ENCODE results near the gene TBPL2.
"Not testable (repeated sequence)": the region's sequence is repeated elsewhere in the genome, so short reads cannot be mapped to it uniquely, and the experiment has no call there.

Gene TBPL2

DNA sequence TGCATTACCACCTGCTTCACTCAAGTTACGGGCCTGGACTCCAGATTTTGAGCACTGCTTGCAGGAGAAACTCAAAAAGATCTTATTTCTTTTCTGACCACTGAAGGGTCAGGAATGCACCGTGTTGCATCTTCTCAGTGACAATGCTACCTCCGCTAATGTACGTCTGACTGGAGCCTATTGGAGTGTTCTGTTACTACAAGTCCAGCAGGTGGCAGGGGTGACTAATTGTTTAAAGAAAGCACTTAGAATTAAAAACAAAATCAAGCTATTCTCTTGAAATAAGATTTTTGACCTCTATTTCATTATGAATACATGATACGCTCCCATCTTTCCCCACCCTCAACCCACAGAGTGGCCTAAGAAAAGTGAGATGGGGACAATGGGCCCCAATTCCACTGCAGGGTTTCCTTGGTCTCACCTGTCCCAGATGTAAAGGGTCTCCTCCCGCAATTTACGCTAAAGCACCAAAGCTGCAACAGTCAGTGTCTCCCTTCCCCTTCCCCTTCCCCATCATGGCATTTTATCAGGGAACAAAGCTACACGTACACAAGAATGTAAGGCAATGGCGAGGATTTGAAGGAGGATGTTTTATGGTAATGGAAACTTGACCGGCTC, 2.2 kb downstream of the TBPL2 start:
- DNase-seq, result no peak

DNA sequence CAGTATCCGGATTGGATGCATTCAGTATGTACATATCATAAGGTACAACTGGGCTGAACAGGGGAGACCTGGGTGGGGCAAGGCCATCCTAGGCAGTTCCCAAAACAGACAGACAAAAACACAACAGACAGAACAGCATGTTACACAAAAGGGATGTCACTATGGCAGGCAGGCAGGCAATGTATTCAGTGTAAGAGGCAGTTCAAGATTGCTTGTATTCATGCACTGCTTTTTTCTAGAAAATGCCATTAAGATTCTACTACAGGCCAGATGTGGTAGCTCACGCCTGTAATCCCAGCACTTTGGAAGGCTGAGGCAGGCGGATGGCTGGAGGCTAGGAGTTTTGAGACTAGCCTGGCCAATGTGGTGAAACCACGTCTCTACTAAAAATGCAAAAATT, 3.5 kb downstream of the TBPL2 start:
- no peak for DNase-seq

- DNase-seq, result no peak
Observed at GRCh38 chr14:55436519-55436918, 3.9 kb downstream of the TBPL2 start.

DNA sequence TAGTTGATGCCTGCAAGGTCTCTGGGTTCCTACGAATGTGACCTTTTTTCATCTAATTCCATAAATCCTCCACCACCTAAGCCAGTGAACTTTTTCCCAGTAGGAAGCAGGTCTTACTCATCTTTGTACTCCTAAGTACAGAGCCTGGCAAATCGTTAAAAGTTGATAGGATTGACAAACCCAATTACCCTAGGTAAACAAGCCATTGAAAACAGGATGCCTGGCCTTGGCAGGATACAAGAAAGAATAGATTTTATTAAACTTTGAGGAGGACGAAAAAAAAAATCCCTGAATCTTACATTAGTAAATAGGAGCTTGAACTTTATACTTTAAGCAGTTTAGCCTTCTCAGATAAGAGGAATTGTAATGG, 5.6 kb downstream of the TBPL2 start:
- no peak for DNase-seq

- peak; percentile 20 for DNase-seq
Observed at GRCh38 chr14:55433880-55434804, 6.3 kb downstream of the TBPL2 start.

GRCh38 chr14:55432628-55433027, 7.8 kb downstream of the TBPL2 start:
- DNase-seq, result no peak

DNA sequence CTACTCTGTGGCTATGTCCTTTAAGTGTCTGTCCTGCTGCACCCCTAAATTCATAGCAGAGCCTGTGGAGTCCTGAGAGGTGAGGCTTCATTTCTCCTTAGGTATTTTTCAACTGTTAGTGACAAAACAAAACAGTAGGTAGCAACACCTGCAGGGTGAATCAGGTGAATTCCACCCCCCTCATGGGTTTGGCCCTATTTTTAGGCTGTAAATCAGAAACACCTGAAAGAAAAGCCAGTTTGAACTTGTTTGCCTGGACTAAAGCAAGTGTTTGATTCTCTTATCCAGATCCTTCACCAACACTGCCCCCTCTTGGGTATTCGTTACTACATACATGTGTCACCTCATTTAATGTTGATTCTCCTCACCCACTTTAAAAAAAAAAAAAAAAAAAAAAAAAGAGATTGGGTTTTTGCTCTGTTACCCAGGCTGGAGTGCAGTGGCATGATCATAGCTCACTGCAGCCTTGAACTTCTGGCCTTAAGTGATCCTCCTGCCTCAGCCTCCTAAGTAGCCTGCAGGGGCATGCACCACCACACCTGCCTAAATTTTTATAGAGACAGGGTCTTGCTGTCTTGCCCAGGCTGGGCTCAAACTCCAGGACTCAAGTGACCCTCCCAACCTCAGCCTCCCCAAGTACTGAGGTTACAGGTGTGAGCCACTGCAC, 10.3 kb downstream of the TBPL2 start:
- DNase-seq, result peak; percentile 87

GRCh38 chr14:55427439-55427838, 13.0 kb downstream of the TBPL2 start:
- no peak for DNase-seq

- no peak for DNase-seq
Observed at GRCh38 chr14:55426891-55427290, 13.5 kb downstream of the TBPL2 start.

GRCh38 chr14:55425091-55425490, 15.3 kb downstream of the TBPL2 start:
- no peak for DNase-seq

DNA sequence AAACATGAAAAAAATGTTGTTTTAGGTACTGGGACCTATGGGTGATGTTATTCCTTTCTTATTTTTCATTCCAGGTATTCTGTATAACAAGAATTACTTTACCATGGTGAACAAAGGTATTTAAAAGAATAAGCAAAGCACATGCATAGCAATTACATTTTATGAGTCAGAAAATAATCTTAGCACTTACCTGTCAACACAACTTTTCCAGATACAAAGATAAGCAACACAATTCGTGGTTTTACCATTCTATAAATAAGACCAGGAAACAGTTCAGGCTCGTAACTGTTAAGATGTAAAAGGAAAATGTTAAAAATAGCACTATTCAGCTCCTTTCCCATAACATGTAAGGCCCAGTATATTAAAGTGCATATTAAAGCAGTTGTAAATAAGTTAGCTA, 16.4 kb downstream of the TBPL2 start:
- DNase-seq, result no peak

DNA sequence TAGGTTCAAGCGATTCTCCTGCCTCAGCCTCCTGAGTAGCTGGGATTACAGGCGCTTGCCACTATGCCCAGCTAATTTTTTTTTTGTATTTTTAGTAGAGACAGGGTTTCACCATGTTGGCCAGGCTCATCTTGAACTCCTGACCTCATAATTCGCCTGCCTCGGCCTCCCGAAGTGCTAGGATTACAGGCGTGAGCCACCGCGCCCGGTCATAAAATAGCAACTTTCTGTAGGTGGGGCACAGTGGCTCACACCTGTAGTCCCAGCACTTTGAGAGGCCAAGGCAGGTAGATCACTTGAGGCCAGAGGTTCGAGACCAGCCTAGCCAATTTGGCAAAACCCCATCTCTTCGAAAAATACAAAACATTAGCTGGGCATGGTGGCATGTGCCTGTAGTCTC, 18.1 kb downstream of the TBPL2 start:
- not testable (repeated sequence) for DNase-seq

GRCh38 chr14:55419663-55420062, 20.8 kb downstream of the TBPL2 start:
- no peak for DNase-seq

GRCh38 chr14:55418411-55418810, 22.0 kb downstream of the TBPL2 start:
- DNase-seq, result no peak

DNA sequence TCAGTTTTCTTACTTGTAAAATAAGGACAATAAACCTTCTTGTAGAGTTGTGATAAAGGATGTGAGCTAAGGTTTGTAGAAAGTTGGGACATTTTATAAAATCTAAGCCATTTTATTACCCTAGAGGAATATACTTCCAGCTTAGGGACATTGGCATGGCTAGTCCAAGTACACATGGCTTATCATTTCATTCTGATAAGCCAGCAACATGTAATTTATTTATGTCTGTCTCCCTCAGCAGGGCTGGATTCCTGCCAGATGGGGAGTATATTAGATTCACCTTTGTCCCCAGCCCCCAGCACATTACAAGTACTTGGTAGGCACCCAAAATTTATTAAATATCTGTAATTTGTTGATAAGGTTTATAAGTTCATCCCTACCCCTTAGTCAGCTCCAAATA, 22.5 kb downstream of the TBPL2 start:
- DNase-seq, result no peak

- no peak for DNase-seq
Observed at GRCh38 chr14:55416866-55417265, 23.6 kb downstream of the TBPL2 start.

DNA sequence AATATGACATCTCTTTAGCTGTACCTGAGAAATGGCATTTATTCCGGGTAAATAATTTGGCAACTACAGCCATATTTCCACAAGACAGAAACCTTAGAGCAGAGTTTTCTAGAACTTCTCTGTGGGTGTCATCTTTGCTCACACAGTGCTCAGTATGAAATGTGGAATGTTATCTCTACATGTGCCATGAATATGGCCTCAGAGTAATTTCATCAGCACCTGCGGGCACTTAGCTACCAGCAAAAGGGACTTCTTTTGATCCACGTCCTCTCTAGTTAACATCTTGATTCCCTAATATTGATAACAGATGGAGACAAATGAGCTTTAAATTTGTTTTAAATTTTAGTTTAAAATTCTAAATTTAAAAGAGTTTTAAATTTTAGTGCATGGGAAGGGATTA, 25.9 kb downstream of the TBPL2 start:
- no peak for DNase-seq

DNA sequence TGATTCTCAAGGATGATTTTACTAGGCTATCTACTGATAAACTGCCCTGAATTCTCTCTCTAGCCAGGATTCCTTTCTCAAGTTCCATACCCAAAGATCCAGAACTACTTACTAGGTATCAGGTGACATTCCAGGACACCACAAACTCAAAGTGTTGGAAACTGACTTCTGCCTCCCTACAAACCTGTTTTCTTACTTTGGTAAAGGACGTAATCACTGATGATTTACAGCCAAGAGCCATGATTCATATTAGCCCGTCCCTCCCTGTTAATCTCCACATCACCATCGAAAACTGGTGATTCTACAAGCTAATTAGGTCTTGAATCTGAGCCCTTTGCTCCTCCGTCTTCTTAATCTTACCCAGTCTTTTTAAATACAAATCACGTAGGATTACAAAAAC, 27.7 kb downstream of the TBPL2 start:
- DNase-seq, result no peak

DNA sequence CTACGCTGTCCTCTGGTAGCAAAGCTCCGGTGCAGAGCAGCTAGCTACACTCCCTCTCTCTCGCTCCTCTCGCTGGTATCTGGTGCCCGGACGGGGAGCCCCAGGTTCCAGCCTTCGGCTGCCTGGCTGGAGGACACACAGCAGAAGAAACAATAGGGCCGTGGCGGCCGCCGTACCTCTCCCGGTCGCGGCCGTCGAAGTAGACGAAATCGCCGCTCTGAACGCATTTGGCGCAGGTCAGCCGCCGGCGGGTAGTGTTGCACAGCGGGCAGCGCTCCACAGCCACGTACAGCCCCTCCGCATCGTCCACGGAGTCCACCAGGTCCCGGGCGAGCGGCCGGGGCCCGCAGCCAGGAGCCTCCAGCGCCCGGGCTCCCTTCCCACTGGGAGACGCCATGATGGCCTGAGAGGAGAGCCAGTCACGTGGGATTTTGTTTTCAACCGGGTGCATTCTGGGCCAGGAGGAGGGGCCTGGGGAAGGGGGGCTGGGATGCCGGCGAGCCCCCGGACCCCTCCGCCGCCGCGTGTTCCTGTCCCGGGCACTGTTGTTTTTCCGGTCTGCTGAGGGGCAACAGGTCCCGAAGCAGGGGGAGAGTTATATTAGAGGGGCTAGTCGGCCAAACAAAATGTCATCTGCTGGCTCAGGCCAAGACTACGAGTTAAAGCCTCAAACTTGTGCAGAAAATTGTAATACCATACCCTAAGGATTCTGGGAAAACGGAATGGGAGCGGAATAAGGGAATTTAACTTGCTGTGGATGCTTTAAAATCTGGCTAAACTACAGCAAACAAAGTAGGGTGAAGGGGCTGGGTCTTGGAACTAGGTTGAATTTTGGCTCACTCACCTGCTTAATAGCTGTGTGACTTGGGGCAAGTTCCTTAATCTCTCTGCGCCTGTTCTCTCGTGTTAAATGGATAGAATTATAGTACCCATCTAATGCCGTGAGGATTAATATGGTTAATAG, 28.7 kb downstream of the TBPL2 start, which contains the start of gene ATG14:
ATG14 (minus strand) TSS at position 405 of the 964 bp plus-strand sequence; CDS start at position 397, 8 bp downstream.
- peak; percentile 75 for DNase-seq

GRCh38 chr14:55410876-55411275, 29.5 kb downstream of the TBPL2 start:
- DNase-seq, result no peak

DNA sequence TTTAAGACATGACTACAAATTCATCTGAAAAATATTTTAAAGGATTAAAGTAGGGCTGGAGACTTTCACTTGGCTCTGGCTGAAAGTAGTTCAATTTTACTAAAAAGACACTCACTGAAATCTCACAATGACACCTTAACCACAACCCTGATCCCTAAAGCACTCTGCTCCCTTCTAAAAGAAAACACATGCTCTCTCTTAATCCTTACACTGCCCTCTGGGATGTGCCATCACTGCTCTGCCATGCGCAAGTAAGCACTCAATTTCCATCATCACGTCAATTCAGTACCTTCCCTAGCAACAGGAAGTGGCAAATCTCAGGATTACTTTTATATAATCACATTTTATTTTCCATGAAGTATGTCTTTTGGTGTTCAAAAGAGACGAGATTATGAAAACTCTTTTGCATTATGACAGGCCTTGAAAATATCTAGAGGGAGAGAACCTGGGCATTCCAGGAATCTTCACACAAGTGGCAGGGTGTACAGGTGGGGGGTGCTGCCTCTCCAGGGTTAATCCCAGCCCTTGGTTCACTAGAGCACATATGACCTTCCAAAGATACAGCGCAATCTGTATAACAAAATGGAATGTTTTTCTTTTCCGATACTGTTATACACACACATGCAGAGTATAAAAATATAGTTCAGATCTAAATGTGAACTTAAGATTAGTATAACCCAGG, 36.1 kb downstream of the TBPL2 start:
- DNase-seq, result no peak

DNA sequence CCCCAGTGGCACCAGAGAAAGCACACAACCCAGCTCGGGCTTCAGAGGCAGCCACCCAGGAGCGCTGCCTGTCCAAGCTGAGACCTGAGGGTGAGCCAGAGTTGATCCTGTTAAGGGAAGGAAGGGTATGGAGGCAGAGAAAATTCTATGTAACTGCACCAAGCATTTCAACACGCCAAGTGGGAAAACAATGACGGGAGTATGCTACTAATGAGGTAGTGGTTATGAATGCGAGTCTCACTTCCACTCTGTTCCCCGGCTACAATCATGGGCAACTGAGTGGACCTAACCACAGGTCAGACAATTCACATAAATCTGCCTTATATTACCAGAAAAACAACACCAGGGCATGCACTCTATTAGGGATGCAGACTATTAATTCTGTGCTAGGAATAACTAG, 38.7 kb downstream of the TBPL2 start:
- DNase-seq, result no peak
